Activated CD4-positive, alpha-beta memory T cell treated with anti-CD3 and anti-CD28 coated beads for 36 hours (primary cell): ENCODE data around the gene ETS2. TPM values are rescaled to one million over a fixed set of nuclear protein-coding genes. Genes with fewer than 3 reads are reported as not detected.

Experiments used
- CTCF ChIA-PET: fragments of 350-600 bp; sonication (Branson Sonifier 250); formaldehyde crosslinking; loops from one replicate; lab custom pipeline; 2021; ENCODE audit warnings: antibody characterized with exemption, inconsistent platforms; lab: Charles Lee
- POLR2A ChIA-PET: fragments of 350-600 bp; sonication (Branson Sonifier 250); formaldehyde crosslinking; loops from one replicate; lab custom pipeline; 2021; ENCODE audit warnings: antibody characterized with exemption; lab: Charles Lee
- DNase-seq: peaks from one replicate; pipeline ENCODE4 v3.0.0-alpha.2; 2020
- H3K27ac Mint-ChIP-seq: one replicate; pipeline ENCODE4 v1.8.0; 2021; ENCODE audit warnings: mixed read lengths
- H3K27me3 Mint-ChIP-seq: one replicate; pipeline ENCODE4 v1.8.0; 2021; ENCODE audit warnings: mixed read lengths
- H3K36me3 Mint-ChIP-seq: one replicate; pipeline ENCODE4 v1.8.0; 2021; ENCODE audit warnings: mixed read lengths
- H3K4me1 Mint-ChIP-seq: one replicate; pipeline ENCODE4 v1.8.0; 2021; ENCODE audit warnings: low read depth, mixed read lengths
- H3K4me3 Mint-ChIP-seq: one replicate; pipeline ENCODE4 v1.8.0; 2021; ENCODE audit warnings: mild to moderate bottlenecking, mixed read lengths
- H3K9me3 Mint-ChIP-seq: one replicate; pipeline ENCODE4 v1.8.0; 2021; ENCODE audit warnings: mixed read lengths
- intact Hi-C: fragments of 100-400 bp; cut with micrococcal nuclease; formaldehyde crosslinking; loops from one replicate; pipeline ENCODE4 v1.15.1; 2023
- total RNA-seq, 2 experiments: library from RNA; stranded (reverse); gene quantifications; one replicate each; pipeline ENCODE4 v1.2.3, GENCODE V29; 2021

ETS2 gene
- total RNA-seq, 2 experiments from 2014 or later: 22.1 to 25.0 TPM

DNA sequence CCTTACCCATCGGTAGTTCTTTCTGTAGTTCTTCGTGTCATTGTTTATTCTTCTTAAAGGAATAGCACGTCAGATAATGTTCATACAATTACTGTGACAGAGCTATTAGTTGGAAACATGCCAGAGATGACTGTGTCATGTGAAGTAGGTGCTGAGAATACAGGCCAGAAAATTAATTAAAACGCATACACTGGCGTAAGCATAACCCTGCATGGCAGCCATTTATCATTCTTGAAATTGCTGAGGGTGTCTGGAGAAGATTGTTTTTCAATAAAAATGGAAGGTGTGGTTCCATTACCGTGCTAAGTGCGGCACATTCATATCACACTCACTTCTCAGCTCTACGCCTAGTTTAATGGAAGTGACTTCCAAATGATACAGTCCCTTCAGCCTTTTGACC, 7.8 kb downstream of the ETS2 start:
- ChIA-PET CTCF (no interaction called here), POLR2A (no interaction called here)
- H3K36me3 Mint-ChIP-seq: peaks cover 73% of the 10 kb centered on the region
- peaks cover 26% of the 10 kb centered on the region for H3K4me1 Mint-ChIP-seq
- no peak overlapping the region for H3K27ac Mint-ChIP-seq
- intact Hi-C loops: no loop called here
- no peaks in the 10 kb centered on the region for H3K27me3 Mint-ChIP-seq
- H3K9me3 Mint-ChIP-seq: no peaks in the 10 kb centered on the region
- DNase-seq: no peak
- H3K4me3 Mint-ChIP-seq: no peak overlapping the region

DNA sequence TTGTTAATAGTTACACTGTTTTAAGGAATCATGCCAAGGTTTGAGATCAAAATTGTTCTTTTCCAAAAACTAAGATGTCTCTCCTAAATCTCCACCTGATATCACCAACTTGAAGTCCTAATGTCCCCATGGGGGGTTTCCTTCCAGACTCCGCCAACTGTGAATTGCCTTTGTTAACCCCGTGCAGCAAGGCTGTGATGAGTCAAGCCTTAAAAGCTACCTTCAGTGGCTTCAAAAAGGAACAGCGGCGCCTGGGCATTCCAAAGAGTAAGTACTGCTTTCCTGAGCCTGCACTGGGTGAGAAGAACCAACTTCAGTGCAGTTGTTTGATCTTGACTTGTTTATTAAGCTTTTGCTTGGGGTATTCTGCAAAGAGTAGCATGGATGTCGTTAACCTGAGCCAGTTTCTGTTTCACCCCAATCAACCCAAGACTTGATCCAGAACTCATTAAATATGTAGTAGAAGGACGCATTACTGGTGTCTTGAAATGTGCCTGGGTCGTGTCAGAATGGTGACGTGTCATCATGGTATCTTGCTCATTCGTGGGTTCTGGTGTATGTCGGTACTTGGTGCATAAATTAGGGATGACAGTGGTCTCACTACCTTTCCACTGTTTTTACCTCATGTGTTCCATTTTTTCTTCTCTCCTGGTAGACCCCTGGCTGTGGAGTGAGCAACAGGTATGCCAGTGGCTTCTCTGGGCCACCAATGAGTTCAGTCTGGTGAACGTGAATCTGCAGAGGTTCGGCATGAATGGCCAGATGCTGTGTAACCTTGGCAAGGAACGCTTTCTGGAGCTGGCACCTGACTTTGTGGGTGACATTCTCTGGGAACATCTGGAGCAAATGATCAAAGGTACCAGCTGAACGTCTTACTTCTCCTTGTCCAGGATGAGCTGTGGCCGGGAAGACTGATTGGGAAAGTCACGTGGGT, 8.7 kb downstream of the ETS2 start:
- CTCF ChIA-PET: no interaction called here
- Mint-ChIP-seq H3K4me3 (no peak overlapping the region), H3K9me3 (no peaks in the 10 kb centered on the region), H3K27me3 (no peaks in the 10 kb centered on the region), H3K36me3 (peaks cover 81% of the 10 kb centered on the region), H3K4me1 (peaks cover 22% of the 10 kb centered on the region), H3K27ac (no peak overlapping the region)
- intact Hi-C loops: no loop called here
- POLR2A ChIA-PET: no interaction called here
- no peak for DNase-seq

DNA sequence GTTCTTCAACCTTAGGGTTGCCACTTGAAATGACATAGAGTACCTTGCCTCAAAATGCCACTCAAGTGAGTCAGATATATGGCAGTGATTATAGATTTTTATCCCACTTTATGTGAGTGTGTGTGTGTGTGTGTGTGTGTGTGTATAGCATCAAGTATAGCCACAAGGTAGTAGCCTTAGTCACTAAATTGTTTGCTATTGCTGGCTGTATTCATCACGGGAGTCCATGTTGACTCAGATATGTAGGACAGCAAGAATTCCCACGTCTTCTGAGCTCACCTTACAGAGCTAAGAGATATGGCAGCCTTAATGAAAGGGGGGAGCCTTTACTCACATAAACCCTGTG, 9.3 kb downstream of the ETS2 start:
- Mint-ChIP-seq H3K9me3 (no peaks in the 10 kb centered on the region), H3K36me3 (peaks cover 85% of the 10 kb centered on the region), H3K27ac (no peak overlapping the region), H3K4me1 (peaks cover 19% of the 10 kb centered on the region), H3K4me3 (no peak overlapping the region), H3K27me3 (no peaks in the 10 kb centered on the region)
- CTCF ChIA-PET: interaction anchor here (0.6 kb wide), 1 partner anchor 327 kb away, joined by 3 read pairs; no protein-coding TSS in a partner anchor
- intact Hi-C loops: no loop called here
- POLR2A ChIA-PET: no interaction called here
- DNase-seq: no peak

DNA sequence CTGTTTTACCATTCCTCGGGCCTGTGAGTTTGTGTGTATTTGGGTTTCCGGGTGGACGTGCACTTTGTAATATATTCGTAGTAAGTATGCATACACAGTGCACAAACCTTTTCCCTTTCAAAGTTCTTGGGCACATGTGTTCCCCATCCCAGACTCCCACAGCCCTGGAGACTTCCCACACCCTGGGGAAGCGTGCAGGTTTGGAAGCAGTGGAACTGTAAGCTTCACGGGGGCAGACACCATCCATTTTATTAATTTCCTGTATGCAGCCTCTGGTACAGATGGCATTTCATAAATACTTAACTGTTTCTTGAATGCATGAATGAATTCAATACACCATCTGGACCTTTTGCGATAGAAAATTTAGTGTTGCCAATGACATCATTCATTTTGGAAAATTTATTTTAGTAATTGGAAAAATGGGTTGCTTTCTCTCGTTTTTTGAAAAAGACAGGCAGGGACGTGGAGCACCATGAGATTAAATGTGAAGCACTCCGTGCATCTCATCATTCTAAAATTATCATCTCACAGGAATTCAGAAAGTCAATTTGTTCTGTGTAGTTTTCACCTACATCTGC, 10.8 kb downstream of the ETS2 start:
- Mint-ChIP-seq H3K4me3 (no peak overlapping the region), H3K27ac (no peak overlapping the region), H3K27me3 (no peaks in the 10 kb centered on the region), H3K36me3 (peaks cover 83% of the 10 kb centered on the region), H3K9me3 (no peaks in the 10 kb centered on the region), H3K4me1 (peaks cover 7% of the 10 kb centered on the region)
- POLR2A ChIA-PET: no interaction called here
- intact Hi-C loops: no loop called here
- CTCF ChIA-PET: no interaction called here
- no peak for DNase-seq

DNA sequence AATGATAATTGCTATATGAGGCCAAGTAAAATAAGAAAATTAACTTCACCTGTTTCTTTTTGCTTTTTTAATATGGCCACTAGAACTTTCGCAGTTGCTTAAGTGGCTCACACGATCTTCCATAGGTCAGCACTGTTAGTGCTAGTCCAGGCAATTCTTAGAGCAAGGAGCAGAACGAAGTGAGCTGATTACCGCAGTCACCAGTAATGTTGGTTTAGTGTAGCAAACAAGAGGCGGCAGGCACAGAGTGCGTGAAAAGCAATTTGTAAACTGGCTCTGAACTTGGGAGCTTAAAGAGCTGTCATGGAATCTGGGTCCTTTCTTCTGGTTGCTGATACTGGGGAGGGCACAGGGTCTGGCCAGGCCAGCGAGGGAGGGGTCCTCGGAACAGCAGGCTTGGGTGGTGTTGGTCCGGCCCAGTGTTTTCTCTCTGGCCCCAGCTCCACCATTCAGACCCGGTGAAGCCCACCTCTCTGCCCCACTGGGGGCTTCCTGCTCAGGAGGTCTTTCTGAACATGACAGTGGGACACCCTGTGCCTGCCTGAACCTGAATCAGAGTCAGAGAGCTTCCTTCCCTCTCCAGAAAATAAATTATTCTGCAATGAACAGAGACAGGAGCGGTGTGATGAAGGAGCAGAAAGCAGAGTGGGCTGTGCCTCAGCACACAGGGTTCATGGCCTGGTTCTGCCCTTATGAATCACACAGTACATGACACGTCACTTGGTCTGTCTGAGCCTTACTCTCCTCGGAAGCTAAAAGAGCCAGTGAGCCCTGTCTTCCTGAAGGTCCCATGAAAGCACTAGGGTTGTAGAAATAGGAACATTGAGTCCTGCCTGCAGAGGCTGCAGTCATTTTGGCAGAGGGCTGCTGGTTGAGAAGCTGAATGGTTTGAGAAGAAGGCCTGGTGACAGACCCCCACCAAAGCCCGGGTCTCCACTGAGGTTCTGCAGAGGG, 11.9 kb downstream of the ETS2 start:
- Mint-ChIP-seq H3K27me3 (no peaks in the 10 kb centered on the region), H3K4me1 (peaks cover 4% of the 10 kb centered on the region), H3K9me3 (no peaks in the 10 kb centered on the region), H3K27ac (no peak overlapping the region), H3K4me3 (no peak overlapping the region), H3K36me3 (peaks cover 88% of the 10 kb centered on the region)
- intact Hi-C loops: no loop called here
- ChIA-PET POLR2A (no interaction called here), CTCF (no interaction called here)
- DNase-seq: no peak

DNA sequence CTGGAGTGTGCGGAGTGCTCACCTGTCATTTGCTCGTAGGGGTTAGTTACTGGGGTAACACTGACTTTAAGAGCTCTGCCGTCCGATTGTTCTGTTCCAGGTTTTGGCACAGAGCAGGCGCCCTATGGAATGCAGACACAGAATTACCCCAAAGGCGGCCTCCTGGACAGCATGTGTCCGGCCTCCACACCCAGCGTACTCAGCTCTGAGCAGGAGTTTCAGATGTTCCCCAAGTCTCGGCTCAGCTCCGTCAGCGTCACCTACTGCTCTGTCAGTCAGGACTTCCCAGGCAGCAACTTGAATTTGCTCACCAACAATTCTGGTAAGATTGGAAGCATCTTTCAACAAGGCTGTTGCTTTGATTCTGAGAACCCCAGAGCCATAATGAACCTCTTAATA, 12.6 kb downstream of the ETS2 start:
- no peak for DNase-seq
- H3K27ac Mint-ChIP-seq: no peak overlapping the region
- no peaks in the 10 kb centered on the region for H3K27me3 Mint-ChIP-seq
- H3K9me3 Mint-ChIP-seq: no peaks in the 10 kb centered on the region
- intact Hi-C loops: no loop called here
- ChIA-PET CTCF (no interaction called here), POLR2A (no interaction called here)
- no peak overlapping the region for H3K4me3 Mint-ChIP-seq
- peaks cover 4% of the 10 kb centered on the region for H3K4me1 Mint-ChIP-seq
- H3K36me3 Mint-ChIP-seq: peaks cover 88% of the 10 kb centered on the region

DNA sequence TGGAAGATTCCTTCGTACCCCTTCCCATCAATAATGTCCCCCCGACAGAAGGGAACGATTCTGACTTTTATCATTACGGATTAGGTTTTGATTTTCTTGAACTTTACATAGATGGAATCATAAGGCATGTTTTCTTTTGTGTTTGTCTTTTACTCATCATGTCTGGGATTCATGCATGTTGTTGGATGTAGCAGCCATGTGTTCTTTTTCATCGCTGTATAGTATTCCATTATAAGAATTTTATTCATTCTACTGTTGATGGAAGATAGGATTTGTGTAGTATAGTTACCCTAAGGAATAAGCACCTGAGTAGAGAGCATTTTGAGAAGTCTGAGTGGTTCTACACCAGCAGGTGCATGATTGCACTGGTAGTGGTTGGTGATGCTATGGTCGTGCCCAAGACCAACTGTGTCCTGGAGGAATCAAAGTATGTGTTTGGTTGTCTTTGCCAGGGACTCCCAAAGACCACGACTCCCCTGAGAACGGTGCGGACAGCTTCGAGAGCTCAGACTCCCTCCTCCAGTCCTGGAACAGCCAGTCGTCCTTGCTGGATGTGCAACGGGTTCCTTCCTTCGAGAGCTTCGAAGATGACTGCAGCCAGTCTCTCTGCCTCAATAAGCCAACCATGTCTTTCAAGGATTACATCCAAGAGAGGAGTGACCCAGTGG, 13.5 kb downstream of the ETS2 start:
- H3K4me3 Mint-ChIP-seq: no peak overlapping the region
- H3K27ac Mint-ChIP-seq: no peak overlapping the region
- no peak for DNase-seq
- H3K27me3 Mint-ChIP-seq: no peaks in the 10 kb centered on the region
- peaks cover 4% of the 10 kb centered on the region for H3K4me1 Mint-ChIP-seq
- intact Hi-C loops: no loop called here
- H3K36me3 Mint-ChIP-seq: peaks cover 91% of the 10 kb centered on the region
- ChIA-PET POLR2A (no interaction called here), CTCF (interaction anchor here (1.0 kb wide), 1 partner anchor 15 kb away, joined by 3 read pairs; no protein-coding TSS in a partner anchor)
- H3K9me3 Mint-ChIP-seq: no peaks in the 10 kb centered on the region

DNA sequence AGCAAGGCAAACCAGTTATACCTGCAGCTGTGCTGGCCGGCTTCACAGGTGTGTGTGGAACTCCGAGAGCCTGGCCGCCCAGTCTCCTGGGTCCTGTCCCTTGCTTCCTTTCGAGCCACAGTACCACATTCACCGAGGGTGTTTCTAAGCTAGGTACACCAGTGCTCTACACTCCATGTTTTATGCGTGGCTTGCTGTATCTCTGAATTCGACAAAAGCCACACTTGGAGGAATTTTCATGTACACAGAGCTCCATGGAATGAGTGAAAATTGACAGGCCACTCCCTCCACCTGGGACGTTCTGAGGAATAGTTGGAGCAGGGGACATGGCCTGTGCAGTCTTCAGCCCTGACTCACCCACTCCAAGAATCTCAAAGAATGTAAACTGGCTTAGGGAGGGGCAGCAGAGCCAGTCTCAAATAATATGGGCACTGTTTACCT, 14.0 kb downstream of the ETS2 start:
- Mint-ChIP-seq H3K4me3 (no peak overlapping the region), H3K36me3 (peaks cover 88% of the 10 kb centered on the region), H3K4me1 (peaks cover 4% of the 10 kb centered on the region), H3K27ac (no peak overlapping the region), H3K9me3 (no peaks in the 10 kb centered on the region), H3K27me3 (no peaks in the 10 kb centered on the region)
- POLR2A ChIA-PET: no interaction called here
- CTCF ChIA-PET: interaction anchor here (1.0 kb wide), 1 partner anchor 16 kb away, joined by 3 read pairs; no protein-coding TSS in a partner anchor
- intact Hi-C loops: no loop called here
- no peak for DNase-seq

DNA sequence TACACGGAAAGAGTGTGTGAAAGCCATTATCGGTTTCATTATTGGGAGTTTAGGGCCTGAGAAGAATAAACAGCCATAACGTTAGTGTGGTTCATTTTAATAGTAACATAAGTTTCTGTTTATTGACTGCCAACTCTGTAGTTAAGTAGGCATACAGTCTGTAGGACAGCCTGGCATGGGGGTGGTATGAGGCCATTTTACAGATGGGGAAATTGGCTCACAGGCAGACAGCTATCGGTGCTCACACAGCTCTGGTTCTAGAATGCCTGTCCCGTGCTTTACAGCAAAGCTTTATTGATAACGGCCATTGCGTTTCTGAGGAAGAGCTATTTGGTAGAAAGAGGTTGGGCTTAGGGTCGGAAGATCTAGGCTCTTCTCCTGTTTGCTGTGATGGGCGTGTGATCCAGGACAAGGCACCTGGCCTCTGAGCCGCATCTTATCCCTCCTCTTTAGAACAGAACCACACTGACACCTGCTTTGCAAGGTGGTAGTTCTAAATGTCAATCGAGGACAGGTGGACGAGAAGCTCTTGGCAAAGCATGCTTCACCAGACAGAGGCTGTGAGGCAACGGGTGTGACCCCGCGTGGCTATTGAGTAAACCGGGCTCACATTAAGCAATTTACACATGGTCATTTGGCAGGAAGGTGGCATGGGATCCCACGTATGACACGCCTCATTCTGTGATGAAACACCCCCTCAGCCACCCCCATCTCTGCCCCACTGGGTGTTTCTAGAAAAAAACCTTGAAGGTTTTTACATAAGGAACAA, 14.9 kb downstream of the ETS2 start:
- no peaks in the 10 kb centered on the region for H3K9me3 Mint-ChIP-seq
- ChIA-PET CTCF (interaction anchor here (1.0 kb wide), 1 partner anchor 17 kb away, joined by 3 read pairs; no protein-coding TSS in a partner anchor), POLR2A (no interaction called here)
- peaks cover 80% of the 10 kb centered on the region for H3K36me3 Mint-ChIP-seq
- DNase-seq: no peak
- intact Hi-C loops: no loop called here
- no peak overlapping the region for H3K27ac Mint-ChIP-seq
- no peaks in the 10 kb centered on the region for H3K4me1 Mint-ChIP-seq
- no peaks in the 10 kb centered on the region for H3K27me3 Mint-ChIP-seq
- H3K4me3 Mint-ChIP-seq: no peak overlapping the region

DNA sequence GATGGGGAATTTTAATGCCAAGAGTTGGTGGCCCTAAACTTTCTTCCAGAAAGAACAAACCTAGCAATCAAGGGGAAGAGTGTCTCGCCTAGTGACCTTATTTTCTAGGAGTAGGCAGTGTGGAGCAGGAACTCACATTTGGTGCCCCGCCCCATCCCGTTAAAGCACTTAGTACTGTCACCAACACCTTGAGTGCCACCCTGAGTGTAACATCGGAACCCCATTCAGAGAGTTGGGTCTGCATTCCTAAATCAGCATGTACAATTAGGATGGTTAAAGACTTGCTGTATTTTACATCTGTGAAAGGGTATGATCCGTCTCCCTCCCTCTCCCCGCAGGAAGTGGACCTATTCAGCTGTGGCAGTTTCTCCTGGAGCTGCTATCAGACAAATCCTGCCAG, 15.5 kb downstream of the ETS2 start:
- CTCF ChIA-PET: no interaction called here
- Mint-ChIP-seq H3K27ac (no peak overlapping the region), H3K4me1 (no peaks in the 10 kb centered on the region), H3K9me3 (peaks cover 3% of the 10 kb centered on the region), H3K27me3 (no peaks in the 10 kb centered on the region), H3K4me3 (no peak overlapping the region), H3K36me3 (peaks cover 78% of the 10 kb centered on the region)
- POLR2A ChIA-PET: no interaction called here
- DNase-seq: no peak
- intact Hi-C loops: no loop called here
